Measurements from ENCODE around the gene GRIFIN. TPM values are rescaled to one million over a fixed set of nuclear protein-coding genes. Genes with fewer than 3 reads are reported as not detected.

The GRIFIN gene
- total RNA-seq (2022; extraction: Qiagen RNA extraction): not detected in 5 replicates

GRCh38 chr7:2476298-2476697, at the start of gene GRIFIN:
Gene GRIFIN (minus strand): TSS chr7:2476398. CDS start chr7:2476383, 15 bp downstream.

GRCh38 chr7:2519119-2519930, 43.1 kb upstream of the GRIFIN start, which contains the start of gene LFNG:
Gene LFNG (plus strand): TSS chr7:2519774. CDS start chr7:2519862, 88 bp downstream.

Other genes starting within 250 kb of the GRIFIN start
- gene MAD1L1, start 243.5 kb downstream of the GRIFIN start, total RNA-seq (2022; extraction: Qiagen RNA extraction): 18.2 to 26.7 TPM (median 24.5 TPM) in 5 replicates
- 50.5 to 61.2 TPM (median 53.6 TPM) in 5 replicates for gene MRM2, start 234.2 kb downstream of the GRIFIN start, total RNA-seq (2022; extraction: Qiagen RNA extraction)
- 80.1 to 110 TPM (median 100 TPM) in 5 replicates for gene NUDT1, start 234.2 kb downstream of the GRIFIN start, total RNA-seq (2022; extraction: Qiagen RNA extraction)
- gene SNX8, start 162.0 kb downstream of the GRIFIN start, total RNA-seq (2022; extraction: Qiagen RNA extraction): 73.3 to 130 TPM (median 114 TPM) in 5 replicates
- gene EIF3B, start 121.6 kb downstream of the GRIFIN start, total RNA-seq (2022; extraction: Qiagen RNA extraction): 216 to 298 TPM (median 228 TPM) in 5 replicates
- 9.0 to 14.8 TPM (median 12.7 TPM) in 5 replicates for gene CHST12, start 72.8 kb downstream of the GRIFIN start, total RNA-seq (2022; extraction: Qiagen RNA extraction)
- gene LFNG, start 43.4 kb upstream of the GRIFIN start, total RNA-seq (2022; extraction: Qiagen RNA extraction): 12.9 to 19.4 TPM (median 18.7 TPM) in 5 replicates
- 25.6 to 34.5 TPM (median 33.5 TPM) in 5 replicates for gene BRAT1, start 79.1 kb upstream of the GRIFIN start, total RNA-seq (2022; extraction: Qiagen RNA extraction)
- gene IQCE, start 82.6 kb upstream of the GRIFIN start, total RNA-seq (2022; extraction: Qiagen RNA extraction): 10.8 to 12.2 TPM (median 11.1 TPM) in 5 replicates
- gene TTYH3, start 155.6 kb upstream of the GRIFIN start, total RNA-seq (2022; extraction: Qiagen RNA extraction): 45.2 to 51.0 TPM (median 47.4 TPM) in 5 replicates
- 0.03 to 0.06 TPM (median 0.03 TPM) in 3 of 5 replicates, not detected in the others for gene AMZ1, start 211.8 kb upstream of the GRIFIN start, total RNA-seq (2022; extraction: Qiagen RNA extraction)